Astrocyte of the hippocampus (primary cell): ENCODE data around the gene VDR.
A peak's percentile ranks its signal among the peaks of the same experiment; 100 is the strongest.

Experiments used
- DNase-seq: peaks from one replicate; pipeline ENCODE4 v3.0.0; 2011; ENCODE audit warnings: low read depth, low spot score

Gene VDR

DNA sequence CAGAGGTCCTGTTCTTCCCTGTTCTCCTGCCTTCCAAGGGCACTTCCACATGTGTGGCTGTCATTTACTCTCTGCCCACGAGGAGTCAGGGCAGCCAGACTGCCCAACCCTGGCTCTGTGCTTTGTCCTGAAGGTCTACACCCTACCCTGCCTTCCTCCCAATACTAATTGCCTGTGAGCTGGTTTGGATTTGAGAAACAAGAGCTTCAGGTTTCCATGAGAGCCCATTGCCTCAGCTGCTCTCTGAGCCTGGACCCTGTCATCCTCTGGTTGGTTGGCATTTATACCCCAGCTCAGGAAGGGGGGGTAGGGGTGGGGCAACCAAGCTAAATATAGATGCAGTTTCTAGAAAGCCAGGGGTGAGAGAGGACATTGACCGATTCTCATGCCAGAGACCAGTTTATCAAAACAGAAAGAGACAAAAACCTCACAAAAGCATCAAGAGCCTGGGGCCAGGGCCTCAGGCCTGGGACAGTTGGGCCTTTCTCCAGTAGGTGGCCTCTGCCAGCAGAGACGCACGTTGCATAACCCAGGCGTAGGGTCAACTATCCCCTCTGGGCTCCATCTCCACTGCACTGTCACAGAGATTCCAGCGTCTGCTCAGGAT is 34.5 kb downstream of the VDR start:
- DNase-seq, result no peak

DNA sequence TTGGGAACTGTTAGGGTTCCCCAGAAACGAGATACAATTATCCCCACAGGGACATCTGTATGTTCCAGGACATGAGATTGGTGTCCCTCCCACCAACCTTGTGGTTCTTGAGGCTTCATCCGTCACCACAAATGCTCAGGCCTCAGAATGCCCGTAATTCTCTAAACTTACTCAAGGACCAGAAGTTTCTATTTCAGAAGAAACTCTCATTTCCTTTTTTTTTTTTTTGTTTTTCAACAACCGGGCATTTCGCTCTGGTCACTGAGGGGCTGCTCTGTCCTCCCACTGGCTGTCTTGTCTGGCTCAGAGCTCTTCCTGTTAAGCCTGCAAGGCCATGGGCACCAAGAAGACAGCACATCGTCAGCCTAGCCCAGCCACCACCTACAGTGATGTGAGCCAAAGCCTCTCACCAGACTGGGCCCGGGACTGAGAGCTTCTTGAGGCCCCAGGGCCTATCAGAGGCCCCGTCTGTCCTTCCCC is 36.2 kb downstream of the VDR start:
- DNase-seq, result no peak

DNA sequence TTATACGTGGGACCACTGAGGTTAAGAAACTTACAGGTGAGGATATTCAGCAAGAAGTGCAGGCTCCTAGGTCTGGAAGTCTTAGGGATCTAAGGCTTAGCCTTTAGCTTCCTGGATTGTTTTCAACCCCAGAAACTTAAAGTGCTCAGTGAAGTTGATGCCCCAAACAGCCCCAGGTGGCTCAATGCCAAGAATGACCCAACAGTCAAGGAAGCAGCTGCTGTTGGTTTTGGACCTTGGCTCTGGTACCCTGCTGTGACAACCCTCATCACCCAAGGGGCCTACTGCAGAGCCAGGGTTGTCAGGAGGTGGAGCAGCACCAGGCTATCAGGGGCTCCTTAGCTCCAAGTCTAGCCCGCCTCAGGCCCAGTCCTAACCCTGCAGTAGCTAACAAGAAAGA is 36.8 kb downstream of the VDR start:
- peak; percentile 16 for DNase-seq

DNA sequence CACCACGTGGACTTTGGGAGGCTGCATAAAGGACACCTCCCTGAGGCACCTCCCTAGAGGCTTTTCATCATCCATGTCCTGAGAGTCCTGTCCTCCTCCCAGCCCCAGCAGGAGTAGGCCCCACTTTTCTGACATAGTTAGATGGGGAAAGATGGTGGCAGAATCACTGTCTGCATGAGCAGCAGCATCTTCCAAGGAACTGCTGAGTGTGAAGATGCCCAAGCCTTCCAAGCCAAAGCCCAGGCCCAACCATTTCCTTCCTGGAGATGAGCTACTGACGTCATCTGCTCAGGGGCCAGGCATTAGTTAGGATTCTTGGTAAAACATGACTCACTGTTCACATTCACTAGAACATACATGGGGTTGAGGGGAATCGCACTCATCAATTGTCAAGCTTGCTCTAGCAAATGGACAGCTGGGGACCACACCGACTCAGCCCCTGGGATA is 37.3 kb downstream of the VDR start:
- DNase-seq, result peak; percentile 57

DNA sequence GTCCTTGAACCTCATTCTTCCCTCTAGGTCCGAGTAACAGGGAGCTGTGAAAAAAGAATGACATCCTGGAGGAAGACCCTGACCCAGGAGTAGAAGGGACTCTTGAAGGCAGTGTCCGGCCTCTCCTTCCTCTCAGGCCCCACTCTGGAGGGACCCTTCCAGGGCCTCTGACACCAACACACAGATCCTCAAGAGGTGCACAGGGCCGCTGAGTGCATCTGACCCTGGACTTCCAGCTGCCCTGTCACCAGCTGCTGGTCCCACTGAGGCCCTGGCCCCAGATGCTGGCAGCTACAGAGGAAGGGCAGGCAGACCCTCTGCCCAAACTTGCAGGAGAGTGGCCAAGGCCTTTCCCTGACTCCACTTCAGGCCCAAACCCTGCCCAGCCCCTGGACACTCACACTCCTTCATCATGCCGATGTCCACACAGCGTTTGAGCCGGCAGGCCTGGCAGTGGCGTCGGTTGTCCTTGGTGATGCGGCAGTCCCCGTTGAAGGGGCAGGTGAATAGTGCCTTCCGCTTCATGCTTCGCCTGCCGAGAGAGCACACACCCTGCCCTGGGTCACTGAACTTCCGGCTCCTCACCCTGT is 40.1 kb downstream of the VDR start:
- DNase-seq, result no peak

DNA sequence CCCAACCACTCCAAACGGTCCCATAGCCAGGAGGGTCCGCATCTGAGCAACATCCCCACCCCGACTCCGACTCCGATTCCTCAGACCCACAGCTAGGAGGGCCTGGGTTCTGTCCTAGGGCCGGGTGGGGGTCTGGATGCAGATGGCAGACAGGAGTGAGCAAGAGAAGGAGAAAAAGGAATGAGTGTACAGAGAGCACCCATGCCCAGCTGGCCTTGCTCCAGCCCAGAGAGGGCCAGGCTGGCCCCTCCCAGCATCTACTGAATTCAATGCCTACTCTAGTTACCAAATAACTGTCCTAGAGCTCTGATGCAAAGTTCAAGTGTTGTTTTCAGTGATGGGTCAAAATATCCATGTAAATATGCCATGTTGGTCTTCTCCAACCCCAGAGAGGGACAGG is 40.8 kb downstream of the VDR start:
- DNase-seq, result no peak

DNA sequence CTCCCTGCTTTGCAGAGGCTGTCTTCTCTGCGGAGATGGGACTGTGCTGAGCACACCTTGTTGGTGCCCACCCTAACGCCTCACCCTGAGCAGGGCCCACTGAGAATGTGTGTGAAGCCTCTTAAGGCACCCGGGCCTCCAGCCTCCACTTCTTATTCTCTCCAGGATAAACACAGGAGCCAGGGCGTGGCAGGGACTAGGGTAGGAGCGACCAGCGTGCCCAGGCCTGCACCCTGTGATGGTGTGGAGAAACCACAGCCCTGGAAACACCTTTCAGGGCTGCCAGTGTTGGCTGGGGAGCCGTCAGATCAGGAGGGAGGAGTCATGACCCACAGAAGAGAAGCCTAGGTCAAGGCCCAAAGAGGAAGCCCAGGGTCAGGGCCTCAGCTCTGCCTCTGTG is 41.3 kb downstream of the VDR start:
- no peak for DNase-seq

DNA sequence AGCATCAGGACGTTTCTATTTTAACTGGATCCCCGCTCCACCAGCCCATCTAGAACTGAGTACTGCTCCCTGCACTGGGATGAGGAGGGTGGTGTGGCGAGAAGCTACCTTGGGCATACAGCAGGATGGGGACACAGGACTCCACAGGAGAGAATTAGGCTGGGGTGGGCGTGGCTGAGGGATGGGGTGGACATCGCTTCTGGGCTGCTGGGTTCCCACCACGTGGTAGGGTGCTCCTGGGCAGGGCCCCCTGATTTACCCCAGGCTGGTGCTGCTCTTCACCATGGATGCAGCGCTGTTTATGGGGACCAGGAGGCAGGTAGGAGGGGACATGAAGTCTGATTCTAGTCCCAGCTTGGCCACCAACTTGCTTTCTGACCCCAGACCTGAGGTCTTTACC is 41.9 kb downstream of the VDR start:
- DNase-seq, result no peak

DNA sequence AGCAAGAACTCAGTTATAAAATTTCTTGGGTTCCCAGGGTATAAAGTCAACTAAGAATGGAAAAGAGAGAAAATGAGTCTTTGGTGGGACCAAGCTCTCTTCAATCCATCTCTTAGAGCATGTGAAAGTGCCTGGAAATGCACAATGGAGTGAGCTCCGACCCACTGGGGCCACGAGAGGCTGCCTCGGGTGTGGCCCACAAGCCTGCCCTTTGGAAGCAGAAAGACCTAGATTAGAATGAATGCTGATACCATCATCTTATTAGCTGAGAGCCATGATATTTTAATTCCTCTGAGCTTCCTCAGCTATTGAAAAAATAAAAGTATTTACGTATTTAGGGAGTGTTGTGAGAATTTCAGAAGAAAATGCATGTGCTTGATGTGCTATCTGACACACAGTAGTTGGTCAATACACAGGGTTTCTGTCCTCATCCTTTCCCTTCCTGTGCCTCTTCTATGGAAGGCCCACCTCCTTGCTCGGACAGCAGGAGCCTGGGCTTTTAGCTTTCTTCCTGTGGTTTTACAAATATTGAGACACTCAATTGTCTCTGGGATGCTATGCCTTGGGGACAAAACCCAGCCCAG is 42.5 kb downstream of the VDR start:
- DNase-seq, result no peak

DNA sequence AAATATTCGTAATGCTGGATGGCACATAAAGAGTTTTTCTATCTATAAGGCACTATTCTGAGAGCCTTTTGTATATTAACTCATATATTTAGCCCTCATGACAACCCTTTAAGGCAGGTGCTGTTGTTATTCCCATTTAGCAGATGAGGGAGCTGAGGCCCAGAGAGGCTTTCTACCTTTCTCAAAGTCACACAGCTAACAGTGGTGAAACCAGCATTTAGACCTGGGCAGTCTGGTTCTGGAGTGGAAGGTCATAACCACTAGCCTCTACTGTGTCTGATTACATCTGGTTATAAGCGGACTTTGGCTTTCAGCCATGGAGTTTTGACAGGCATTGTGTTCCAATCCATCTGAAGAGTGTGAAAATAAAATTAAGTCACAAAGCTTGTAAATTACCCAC is 43.9 kb downstream of the VDR start:
- DNase-seq, result no peak

DNA sequence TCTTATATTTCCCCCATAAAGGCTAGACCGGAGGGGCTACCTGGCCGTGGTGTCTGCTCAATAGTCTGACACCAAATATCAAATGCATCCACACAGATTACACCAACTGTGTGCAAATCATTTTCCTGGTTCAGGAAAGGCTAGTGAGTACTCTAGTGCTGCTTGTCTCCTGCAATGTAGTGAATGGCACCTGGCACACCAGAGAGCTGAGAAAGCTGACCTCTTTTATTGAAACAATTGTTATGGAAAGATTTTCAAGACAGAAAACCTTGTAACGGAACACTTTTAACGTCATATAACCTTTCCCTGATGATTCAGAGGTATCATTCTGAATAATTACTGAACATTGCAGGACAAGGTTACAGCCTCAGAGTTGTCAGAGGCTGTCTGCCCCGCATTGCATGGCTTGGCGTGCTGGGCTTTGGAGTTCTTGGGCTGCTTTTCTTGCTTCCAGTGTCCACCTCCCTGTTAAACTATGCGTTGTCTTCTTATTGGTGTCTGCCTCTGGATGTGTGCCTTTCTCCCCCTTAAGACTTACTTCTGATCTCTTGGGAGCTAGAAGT is 44.4 kb downstream of the VDR start:
- no peak for DNase-seq

DNA sequence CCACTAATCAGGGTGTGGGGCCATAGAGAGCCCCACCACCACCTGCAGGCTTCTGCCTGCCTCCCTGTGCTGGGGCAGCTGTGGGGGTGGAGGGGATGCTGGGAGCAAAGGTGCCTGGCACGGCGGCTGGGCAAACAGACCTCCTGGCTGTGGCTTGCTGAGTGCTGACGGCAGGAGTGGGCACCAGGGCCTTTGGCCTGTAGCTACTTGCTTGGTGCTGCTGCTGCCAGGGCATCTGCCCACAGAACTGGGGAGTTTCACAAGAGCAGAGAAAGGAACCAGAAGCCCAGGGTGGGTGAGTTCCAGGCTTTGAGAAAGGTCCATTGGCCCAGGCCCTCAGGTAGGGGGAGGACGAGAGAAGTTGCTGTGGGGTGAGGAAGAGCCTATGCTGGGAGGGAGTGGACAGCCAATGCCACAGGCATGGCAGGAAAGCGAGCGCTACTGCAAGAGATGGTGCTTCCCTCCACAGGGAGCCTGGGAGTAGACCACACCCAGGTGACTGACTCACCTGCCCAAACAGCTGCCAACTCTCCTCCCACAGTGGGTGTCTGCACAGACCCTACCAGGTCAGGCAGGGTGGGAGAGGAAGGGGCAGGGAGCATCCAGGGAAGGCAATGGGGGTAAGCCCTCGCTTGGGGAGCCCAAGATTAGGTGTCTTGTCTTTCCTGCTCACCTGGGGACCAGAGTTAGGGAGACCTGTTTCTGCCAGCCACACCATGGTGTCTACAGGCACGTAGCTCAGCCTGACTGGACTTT is 46.1 kb downstream of the VDR start:
- no peak for DNase-seq

DNA sequence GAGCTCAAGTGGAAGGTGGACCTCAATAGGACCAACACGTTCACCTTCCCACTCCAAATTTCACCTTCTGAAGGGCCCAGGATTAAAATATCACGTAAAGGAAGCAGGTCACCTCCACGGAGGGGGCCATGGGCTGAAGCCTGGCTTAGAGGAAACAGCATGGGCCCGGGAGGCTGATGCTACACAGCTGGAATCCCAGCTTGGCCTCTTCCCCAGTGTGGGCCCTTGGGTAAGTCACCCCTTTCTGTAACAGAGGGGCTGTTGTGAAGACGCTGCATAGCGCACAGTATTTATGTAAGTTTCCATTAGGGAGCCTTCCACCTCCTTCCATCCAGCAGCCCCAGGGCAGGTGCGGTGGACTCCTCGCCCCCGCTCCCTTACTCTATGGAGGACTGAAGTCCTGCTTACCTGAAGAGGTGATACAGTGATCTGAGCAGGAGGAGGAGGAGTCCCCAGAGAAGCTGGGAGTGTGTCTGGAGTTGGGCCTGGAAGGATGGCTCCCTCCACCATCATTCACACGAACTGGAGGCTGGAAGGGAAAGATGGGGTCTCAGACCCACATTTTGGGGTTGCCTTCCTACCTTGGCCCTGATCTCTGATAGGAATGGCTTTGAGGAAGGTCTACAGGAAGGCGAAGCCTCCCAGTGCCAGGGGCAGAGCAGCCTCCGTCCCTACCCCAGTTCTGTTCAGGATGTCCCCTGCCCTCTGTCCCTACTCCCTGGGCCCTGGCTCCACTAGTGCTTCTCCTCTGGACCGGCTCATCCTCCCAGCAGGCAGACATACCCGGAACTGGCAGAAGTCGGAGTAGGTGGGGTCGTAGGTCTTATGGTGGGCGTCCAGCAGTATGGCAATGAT is 47.8 kb downstream of the VDR start:
- no peak for DNase-seq

DNA sequence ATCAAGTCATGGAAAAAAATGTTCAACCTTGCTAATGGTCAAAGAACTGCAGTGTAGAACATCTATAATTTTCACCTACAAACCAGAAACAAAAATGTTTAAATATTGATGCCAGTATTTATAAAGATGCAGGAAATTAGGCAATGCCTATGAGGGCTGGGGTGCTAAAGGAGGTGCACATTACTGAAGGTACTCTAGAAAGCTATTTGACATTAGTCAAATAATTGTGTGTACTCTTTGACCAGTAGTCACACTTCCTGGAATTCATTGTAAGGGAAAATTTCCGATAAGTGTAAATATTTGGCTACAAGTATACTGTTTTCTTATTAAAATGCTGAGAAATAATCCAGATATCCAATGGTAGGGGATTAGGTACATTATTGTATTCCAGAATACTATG is 48.7 kb downstream of the VDR start:
- DNase-seq, result no peak

DNA sequence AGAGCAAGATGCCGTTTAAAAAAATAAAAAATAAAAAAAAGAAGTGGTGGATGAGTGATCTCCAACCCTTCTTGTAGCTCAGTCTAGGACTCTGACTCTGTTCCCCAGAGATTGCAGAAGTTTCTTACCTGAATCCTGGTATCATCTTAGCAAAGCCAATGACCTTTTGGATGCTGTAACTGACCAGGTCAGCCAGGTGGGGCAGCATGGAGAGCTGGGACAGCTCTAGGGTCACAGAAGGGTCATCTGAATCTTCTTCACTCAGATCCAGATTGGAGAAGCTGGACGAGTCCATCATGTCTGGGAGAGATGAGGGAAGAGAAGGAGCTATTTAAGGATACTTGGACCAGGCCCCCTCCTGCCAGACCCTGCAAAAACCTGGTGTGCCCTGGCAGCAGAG is 49.3 kb downstream of the VDR start:
- no peak for DNase-seq

DNA sequence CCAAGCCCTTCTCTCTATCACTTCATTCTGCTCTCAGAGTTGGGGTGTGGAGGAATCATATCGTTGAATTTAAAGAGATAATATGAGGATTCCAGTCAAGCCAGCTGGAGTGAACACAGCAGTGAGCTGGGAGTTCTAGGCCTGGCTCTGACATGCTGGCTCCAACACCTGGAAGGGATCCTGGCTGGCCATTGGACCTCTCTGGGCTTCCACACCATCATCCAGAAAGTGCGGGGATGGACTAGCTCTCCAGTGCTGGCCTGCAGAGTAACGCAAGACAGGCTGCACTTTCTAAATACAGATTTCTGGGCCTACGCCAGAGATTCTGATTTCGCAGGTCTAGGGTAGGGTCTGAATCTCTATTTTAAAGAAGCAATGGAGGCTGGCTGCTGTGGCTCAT is 50.3 kb downstream of the VDR start:
- no peak for DNase-seq

DNA sequence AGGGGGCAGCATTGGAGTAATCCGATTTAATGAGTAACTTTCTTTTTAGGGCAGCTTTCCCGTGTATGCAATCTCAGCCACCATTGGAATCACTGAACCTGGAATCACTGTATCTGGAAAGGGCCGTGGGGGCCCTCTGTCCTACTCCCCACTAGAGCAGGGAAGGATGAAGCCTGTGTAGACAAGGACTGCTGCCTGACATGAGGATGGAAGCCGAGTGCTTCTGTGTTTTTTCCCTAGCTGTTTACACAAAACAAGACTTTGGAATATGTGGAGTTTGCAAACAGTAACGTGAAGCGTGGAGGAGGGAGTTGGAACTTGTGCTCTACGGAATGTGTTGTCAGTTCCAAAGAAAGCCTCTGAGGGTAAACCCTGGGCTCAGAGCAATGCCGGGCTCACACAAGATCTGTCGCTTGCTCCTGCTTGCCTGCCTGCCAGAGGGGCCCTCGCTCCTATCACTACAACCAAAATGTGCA is 52.7 kb downstream of the VDR start:
- no peak for DNase-seq

DNA sequence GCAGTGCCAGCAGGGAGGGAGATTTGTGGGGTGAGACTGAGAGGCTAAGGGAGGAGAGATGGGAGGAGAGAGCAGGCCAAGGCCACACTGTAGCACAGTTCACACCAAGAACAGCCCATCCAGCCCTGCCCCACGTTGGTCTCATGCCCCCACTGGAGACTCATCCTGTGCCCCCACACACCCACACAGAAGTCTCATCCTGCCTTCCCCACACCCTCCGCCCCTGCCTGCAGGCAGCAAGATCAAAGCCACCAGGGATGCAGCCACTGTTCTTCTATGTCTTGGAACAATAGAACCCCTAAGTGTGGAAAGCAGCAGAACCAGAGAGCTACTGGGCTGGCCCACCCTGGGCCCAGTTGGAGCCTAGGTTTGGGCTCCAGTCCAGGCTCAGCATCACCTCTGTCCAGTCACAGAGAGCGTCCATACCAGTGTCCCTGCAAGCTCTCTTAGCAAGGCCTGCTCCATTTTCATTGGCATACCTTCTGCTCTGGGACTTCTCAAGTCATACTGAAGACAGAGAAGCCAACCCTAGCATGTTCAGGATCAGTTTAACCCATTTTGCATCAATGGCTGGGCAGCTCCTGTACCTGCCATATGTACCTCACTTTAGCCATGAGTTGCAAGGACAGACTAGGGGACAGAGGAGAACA is 53.4 kb downstream of the VDR start:
- no peak for DNase-seq

DNA sequence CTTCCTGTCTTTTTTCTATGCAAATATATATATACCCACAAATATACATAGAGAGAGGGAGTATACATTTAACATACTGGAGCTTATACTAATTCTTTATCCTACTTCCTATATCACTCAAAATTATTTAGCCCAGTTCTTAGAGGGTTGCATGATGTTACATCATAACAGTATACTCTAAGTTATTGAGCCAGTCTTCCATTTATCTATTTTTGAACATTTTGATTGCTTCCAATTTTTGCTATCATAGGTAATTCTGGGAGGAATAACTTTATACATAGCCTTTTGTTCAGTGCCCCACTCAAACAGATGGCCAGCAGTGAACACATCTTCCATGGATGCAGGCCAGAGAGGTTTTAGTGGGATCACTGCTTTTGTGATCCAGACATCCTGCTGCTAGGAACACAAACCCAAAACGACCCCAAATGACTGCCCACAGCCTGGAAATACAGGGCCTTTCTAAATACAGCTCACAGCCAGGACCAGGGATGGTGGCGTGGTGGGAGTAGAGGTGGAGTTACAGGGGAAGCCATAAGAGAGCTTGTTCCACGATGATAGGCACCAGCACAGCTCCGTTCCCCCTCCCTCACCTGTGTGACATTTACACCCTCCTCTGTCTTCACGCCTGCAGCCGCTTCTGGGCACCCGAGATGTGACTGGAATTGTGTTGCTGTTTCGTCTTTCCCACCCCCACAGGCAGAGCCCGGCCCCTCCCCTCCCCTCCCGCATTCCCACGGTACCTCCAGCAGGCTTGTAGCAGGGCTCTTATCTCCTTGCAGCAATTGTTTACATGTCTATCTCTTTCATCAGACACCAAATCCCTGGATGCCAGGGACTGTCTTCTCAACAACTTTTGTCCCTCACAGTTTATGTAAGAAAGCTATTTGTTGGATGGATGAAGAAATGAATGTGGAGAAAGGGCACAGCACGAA is 54.4 kb downstream of the VDR start:
- no peak for DNase-seq

DNA sequence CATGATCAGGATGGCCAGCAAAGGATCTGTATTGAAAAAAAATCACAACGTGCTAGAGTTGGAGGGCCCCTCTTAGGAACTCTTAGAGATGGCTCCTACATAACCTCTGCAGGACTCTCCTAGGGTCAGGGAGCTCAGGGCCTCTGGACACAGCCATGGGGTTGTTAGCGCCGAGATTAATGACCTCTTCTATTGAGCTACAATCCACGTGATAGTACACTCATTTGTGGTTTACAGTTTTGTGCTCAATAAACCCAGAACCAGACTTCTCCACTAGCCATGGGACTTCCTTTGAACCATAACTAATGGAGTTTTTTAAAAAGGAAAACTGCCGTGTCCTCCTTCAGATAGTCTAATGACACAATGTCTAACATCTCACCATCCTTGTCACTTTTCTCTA is 55.5 kb downstream of the VDR start:
- DNase-seq, result no peak
